ENCODE results near the gene TMBIM4. TPM values are rescaled to one million over a fixed set of nuclear protein-coding genes. Genes with fewer than 3 reads are reported as not detected.

Gene TMBIM4
- total RNA-seq, 2 experiments from 2014 or later: 51.2 to 51.3 TPM

DNA sequence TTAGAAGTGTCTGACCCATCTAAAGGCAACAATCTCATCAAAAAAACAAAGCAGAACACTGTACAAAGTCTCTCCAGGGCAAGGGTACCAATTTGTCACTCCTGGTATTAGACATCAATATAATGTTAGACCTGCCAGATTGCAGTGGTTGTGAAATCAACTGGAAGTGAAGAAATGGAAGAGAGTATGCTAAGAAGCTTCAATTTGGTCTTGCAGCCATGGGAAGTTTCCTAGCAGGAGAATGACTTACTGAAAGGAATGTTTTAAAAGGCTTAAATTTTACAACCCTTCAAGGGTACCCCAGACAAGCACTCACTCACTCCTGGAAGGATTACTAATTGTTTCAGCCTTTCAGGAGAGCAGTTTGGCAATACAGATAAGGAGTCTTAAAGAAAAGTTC lies 58.2 kb downstream of the TMBIM4 start:
- Mint-ChIP-seq H3K4me3 (no peak overlapping the region), H3K36me3 (ENCODE audit: low read depth) (no peaks in the 10 kb centered on the region), H3K4me1 (ENCODE audit: low read depth) (peaks cover 9% of the 10 kb centered on the region), H3K27me3 (ENCODE audit: low read depth) (no peaks in the 10 kb centered on the region), H3K9me3 (no peaks in the 10 kb centered on the region), H3K27ac (no peak overlapping the region)
- no peak for DNase-seq
- intact Hi-C loops (cut with micrococcal nuclease): no loop called here
- CTCF ChIA-PET: interaction anchor here (0.6 kb wide), 1 partner anchor 29 kb away, joined by 3 read pairs; no protein-coding TSS in a partner anchor

DNA sequence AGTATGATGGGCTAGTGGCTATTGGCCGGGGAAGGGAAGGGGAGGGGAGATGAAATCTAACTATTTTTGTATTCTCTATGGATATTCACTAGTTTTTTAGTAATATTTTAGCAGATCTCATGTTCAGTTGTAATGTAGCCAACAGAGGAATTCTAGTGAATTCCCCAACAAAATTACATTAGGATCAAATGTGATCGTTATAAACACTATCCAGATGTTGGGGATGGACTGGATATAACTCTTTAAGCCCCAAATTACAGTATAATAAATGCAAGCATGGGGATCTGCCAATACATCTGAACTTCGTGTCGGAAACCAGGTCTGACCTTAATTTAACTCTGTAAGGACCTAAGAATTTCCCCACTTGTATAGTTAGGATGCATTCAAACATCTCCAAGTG lies 60.7 kb downstream of the TMBIM4 start:
- no peaks in the 10 kb centered on the region for H3K27me3 Mint-ChIP-seq (ENCODE audit: low read depth)
- no peak overlapping the region for H3K27ac Mint-ChIP-seq
- no peak for DNase-seq
- CTCF ChIA-PET: no interaction called here
- H3K36me3 Mint-ChIP-seq (ENCODE audit: low read depth): no peaks in the 10 kb centered on the region
- no peaks in the 10 kb centered on the region for H3K9me3 Mint-ChIP-seq
- no peak overlapping the region for H3K4me3 Mint-ChIP-seq
- H3K4me1 Mint-ChIP-seq (ENCODE audit: low read depth): peaks cover 6% of the 10 kb centered on the region
- intact Hi-C loops (cut with micrococcal nuclease): no loop called here

- no peaks in the 10 kb centered on the region for H3K27me3 Mint-ChIP-seq (ENCODE audit: low read depth)
- H3K9me3 Mint-ChIP-seq: no peaks in the 10 kb centered on the region
- H3K4me3 Mint-ChIP-seq: no peak overlapping the region
- CTCF ChIA-PET: interaction anchor here (0.8 to 1.8 kb wide), 4 partner anchors 18 to 1217 kb away, joined by 3 to 5 read pairs (median 4); partner anchors contain the start of gene LLPH
- DNase-seq: no peak
- peaks cover 4% of the 10 kb centered on the region for H3K4me1 Mint-ChIP-seq (ENCODE audit: low read depth)
- no peak overlapping the region for H3K27ac Mint-ChIP-seq
- no peaks in the 10 kb centered on the region for H3K36me3 Mint-ChIP-seq (ENCODE audit: low read depth)
- intact Hi-C loops (cut with micrococcal nuclease): no loop called here
Observed at GRCh38 chr12:66108386-66108785, 61.4 kb downstream of the TMBIM4 start.

GRCh38 chr12:66107451-66107915 lies 62.3 kb downstream of the TMBIM4 start:
- peaks cover 4% of the 10 kb centered on the region for H3K4me1 Mint-ChIP-seq (ENCODE audit: low read depth)
- H3K36me3 Mint-ChIP-seq (ENCODE audit: low read depth): no peaks in the 10 kb centered on the region
- no peak overlapping the region for H3K4me3 Mint-ChIP-seq
- H3K27me3 Mint-ChIP-seq (ENCODE audit: low read depth): peaks cover 4% of the 10 kb centered on the region
- no peak overlapping the region for H3K27ac Mint-ChIP-seq
- CTCF ChIA-PET: interaction anchor here (0.8 to 1.8 kb wide), 7 partner anchors 10 to 1216 kb away, joined by 3 to 5 read pairs (median 3); partner anchors contain the start of gene LLPH
- DNase-seq: peak; percentile 59
- intact Hi-C loops (cut with micrococcal nuclease): loop anchor here (1.0 to 2.0 kb wide), 3 partner anchors 15 to 1216 kb away; no protein-coding TSS in a partner anchor
- no peaks in the 10 kb centered on the region for H3K9me3 Mint-ChIP-seq

- peak; percentile 32 for DNase-seq
- CTCF ChIA-PET: interaction anchor here (0.6 to 1.1 kb wide), 5 partner anchors 9 to 700 kb away, joined by 3 read pairs; no protein-coding TSS in a partner anchor
- Mint-ChIP-seq H3K4me3 (no peak overlapping the region), H3K9me3 (no peaks in the 10 kb centered on the region), H3K27me3 (ENCODE audit: low read depth) (peaks cover 25% of the 10 kb centered on the region), H3K36me3 (ENCODE audit: low read depth) (no peaks in the 10 kb centered on the region), H3K4me1 (ENCODE audit: low read depth) (peaks cover 4% of the 10 kb centered on the region), H3K27ac (no peak overlapping the region)
- intact Hi-C loops (cut with micrococcal nuclease): no loop called here
Observed at GRCh38 chr12:66103016-66103913, 66.5 kb downstream of the TMBIM4 start.

GRCh38 chr12:66092559-66093269 lies 77.1 kb downstream of the TMBIM4 start:
- intact Hi-C loops (cut with micrococcal nuclease): loop anchor here (2.0 kb wide), 1 partner anchor 14 kb away; no protein-coding TSS in a partner anchor
- no peaks in the 10 kb centered on the region for H3K4me1 Mint-ChIP-seq (ENCODE audit: low read depth)
- H3K27ac Mint-ChIP-seq: no peak overlapping the region
- H3K36me3 Mint-ChIP-seq (ENCODE audit: low read depth): no peaks in the 10 kb centered on the region
- DNase-seq: peak; percentile 32
- H3K9me3 Mint-ChIP-seq: no peaks in the 10 kb centered on the region
- H3K4me3 Mint-ChIP-seq: no peak overlapping the region
- CTCF ChIA-PET: interaction anchor here (1.2 kb wide), 1 partner anchor 13 kb away, joined by 5 read pairs; no protein-coding TSS in a partner anchor
- H3K27me3 Mint-ChIP-seq (ENCODE audit: low read depth): peaks cover 10% of the 10 kb centered on the region

GRCh38 chr12:66090157-66090556 lies 79.6 kb downstream of the TMBIM4 start:
- DNase-seq: no peak
- no peaks in the 10 kb centered on the region for H3K36me3 Mint-ChIP-seq (ENCODE audit: low read depth)
- no peaks in the 10 kb centered on the region for H3K4me1 Mint-ChIP-seq (ENCODE audit: low read depth)
- H3K27ac Mint-ChIP-seq: no peak overlapping the region
- intact Hi-C loops (cut with micrococcal nuclease): no loop called here
- no peak overlapping the region for H3K4me3 Mint-ChIP-seq
- H3K9me3 Mint-ChIP-seq: no peaks in the 10 kb centered on the region
- peaks cover 17% of the 10 kb centered on the region for H3K27me3 Mint-ChIP-seq (ENCODE audit: low read depth)
- CTCF ChIA-PET: interaction anchor here (1.2 to 2.1 kb wide), 2 partner anchors 17 to 534 kb away, joined by 3 to 5 read pairs; no protein-coding TSS in a partner anchor

- no peaks in the 10 kb centered on the region for H3K36me3 Mint-ChIP-seq (ENCODE audit: low read depth)
- H3K27me3 Mint-ChIP-seq (ENCODE audit: low read depth): peaks cover 12% of the 10 kb centered on the region
- H3K4me3 Mint-ChIP-seq: no peak overlapping the region
- DNase-seq: peak; percentile 81
- intact Hi-C loops (cut with micrococcal nuclease): loop anchor here (1.0 to 5.0 kb wide), 6 partner anchors 100 to 1291 kb away; no protein-coding TSS in a partner anchor
- H3K9me3 Mint-ChIP-seq: peaks cover 6% of the 10 kb centered on the region
- H3K27ac Mint-ChIP-seq: no peak overlapping the region
- CTCF ChIA-PET: interaction anchor here (0.6 to 2.0 kb wide), 3 partner anchors 18 to 829 kb away, joined by 3 to 6 read pairs (median 5); no protein-coding TSS in a partner anchor
- no peaks in the 10 kb centered on the region for H3K4me1 Mint-ChIP-seq (ENCODE audit: low read depth)
Observed at GRCh38 chr12:66087365-66087943, 82.3 kb downstream of the TMBIM4 start.

DNA sequence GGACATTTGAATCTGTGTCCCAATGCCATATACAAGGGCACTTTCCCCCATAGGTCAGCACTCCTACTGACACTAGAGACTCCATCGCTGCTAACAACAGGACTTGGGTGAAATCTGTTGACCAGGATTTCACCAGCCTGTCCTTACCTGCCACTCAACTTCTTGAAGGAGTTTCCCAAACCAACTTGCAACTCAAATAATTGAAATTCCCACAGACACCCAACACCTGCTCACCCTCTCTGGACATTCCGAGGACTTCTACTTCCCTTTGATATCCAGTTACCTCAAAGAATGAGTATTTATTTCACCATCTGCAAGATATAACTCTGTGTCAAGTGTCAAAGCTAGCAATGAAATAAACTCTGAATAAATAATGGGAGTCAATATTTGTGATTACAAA lies 83.8 kb downstream of the TMBIM4 start:
- no peak for DNase-seq
- H3K27me3 Mint-ChIP-seq (ENCODE audit: low read depth): peaks cover 12% of the 10 kb centered on the region
- no peak overlapping the region for H3K4me3 Mint-ChIP-seq
- no peaks in the 10 kb centered on the region for H3K4me1 Mint-ChIP-seq (ENCODE audit: low read depth)
- H3K36me3 Mint-ChIP-seq (ENCODE audit: low read depth): no peaks in the 10 kb centered on the region
- intact Hi-C loops (cut with micrococcal nuclease): loop anchor here (2.0 to 5.0 kb wide), 3 partner anchors 99 to 1289 kb away; no protein-coding TSS in a partner anchor
- H3K9me3 Mint-ChIP-seq: peaks cover 6% of the 10 kb centered on the region
- H3K27ac Mint-ChIP-seq: no peak overlapping the region
- CTCF ChIA-PET: interaction anchor here (0.8 to 1.7 kb wide), 2 partner anchors 19 to 529 kb away, joined by 3 read pairs; no protein-coding TSS in a partner anchor
